IMR-90 (cell line): ENCODE measurements around the gene C6orf136. TPM values are rescaled to one million over a fixed set of nuclear protein-coding genes. Genes with fewer than 3 reads are reported as not detected.

Experiments
- BHLHE40 ChIP-seq: fragments of 150-350 bp; IDR thresholded peaks from 2 replicates; pipeline ENCODE4 v1.6.1; 2016; ENCODE audit warnings: mild to moderate bottlenecking, low read depth, low read length
- NFE2L2 ChIP-seq: fragments of 150-350 bp; IDR thresholded peaks from 2 replicates; pipeline ENCODE4 v1.6.1; 2016; ENCODE audit warnings: low read depth, mild to moderate bottlenecking, low read length
- POLR2A ChIP-seq: IDR thresholded peaks from 2 replicates; pipeline ENCODE4 v1.6.1; 2012; ENCODE audit warnings: mild to moderate bottlenecking, low read depth, low read length
- RAD21 ChIP-seq: IDR thresholded peaks from 2 replicates; pipeline ENCODE4 v1.6.1; 2012; ENCODE audit warnings: low read length, improper control_type of control experiment
- polyA plus RNA-seq, 3 experiments: library from polyadenylated mRNA; depleted of rRNA; stranded (reverse); fragments of >200 nt; gene quantifications; 2 replicates each; pipeline ENCODE4 v1.2.3, GENCODE V29; 2012; ENCODE audit warnings: low replicate concordance in 1 of 3
- total RNA-seq: library from RNA; depleted of rRNA; stranded (reverse); fragments of >200 nt; gene quantifications from 2 replicates; pipeline ENCODE4 v1.2.3, GENCODE V29; 2012

The C6orf136 gene
- total and polyA plus RNA-seq, 2 of the 4 experiments (the other 2 are of a cell fraction) = 1.1 to 11.7 TPM

DNA sequence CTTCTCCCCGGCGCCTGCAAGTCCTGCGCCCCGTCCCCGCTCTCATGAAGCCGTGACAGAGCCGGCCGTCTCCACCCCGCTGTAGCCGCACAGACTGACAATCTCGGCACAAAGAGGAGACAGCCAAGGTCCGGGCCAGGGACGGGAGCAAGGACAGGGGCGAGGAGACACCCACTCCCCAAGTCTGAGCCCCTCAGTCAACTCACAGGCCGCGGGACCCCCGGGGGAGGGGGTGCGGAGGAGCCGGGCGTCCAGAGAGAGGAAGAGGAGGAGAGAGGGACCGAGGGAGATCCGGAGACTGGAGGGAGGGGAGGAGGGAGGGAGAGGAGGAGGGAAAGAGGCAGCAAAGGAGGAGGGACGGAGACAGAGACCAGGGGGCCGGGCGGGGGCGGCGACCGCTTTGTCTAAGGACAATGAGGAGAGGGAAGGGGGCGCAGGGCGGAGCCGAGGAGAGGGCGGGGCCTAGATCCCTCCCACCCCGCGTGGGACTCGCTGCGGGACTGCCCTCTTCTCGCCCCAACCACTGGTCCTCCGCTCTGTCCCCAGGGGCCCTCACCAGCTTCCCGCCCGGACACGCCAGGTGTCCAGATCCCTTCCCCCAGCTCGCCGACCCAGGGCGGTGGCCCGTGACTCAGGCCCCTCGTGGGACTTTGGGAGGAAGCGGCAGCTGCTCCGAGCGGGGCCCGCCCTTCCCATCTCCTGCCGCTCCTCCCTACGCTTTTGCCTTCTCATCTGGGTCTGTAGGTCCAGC, 40.1 kb downstream of the C6orf136 start (continued):
- TF ChIP-seq BHLHE40 (peak; percentile 71; the same call in 1 of the 2 replicates), NFE2L2 (no peak), POLR2A (0 out of 2 replicates have a peak, but pooled peaks have one; percentile 34), RAD21 (no peak)
